Activated CD4-positive, alpha-beta memory T cell treated with anti-CD3 and anti-CD28 coated beads for 36 hours (primary cell): ENCODE results near the gene CASZ1. TPM values are rescaled to one million over a fixed set of nuclear protein-coding genes. Genes with fewer than 3 reads are reported as not detected.

Experiments
- CTCF ChIA-PET: fragments of 350-600 bp; sonication (Branson Sonifier 250); formaldehyde crosslinking; loops from one replicate; lab custom pipeline; 2021; ENCODE audit warnings: antibody characterized with exemption, inconsistent platforms; lab: Charles Lee
- POLR2A ChIA-PET: fragments of 350-600 bp; sonication (Branson Sonifier 250); formaldehyde crosslinking; loops from one replicate; lab custom pipeline; 2021; ENCODE audit warnings: antibody characterized with exemption; lab: Charles Lee
- DNase-seq: peaks from one replicate; pipeline ENCODE4 v3.0.0-alpha.2; 2020
- H3K27ac Mint-ChIP-seq: one replicate; pipeline ENCODE4 v1.8.0; 2021; ENCODE audit warnings: mixed read lengths
- H3K27me3 Mint-ChIP-seq: one replicate; pipeline ENCODE4 v1.8.0; 2021; ENCODE audit warnings: mixed read lengths
- H3K36me3 Mint-ChIP-seq: one replicate; pipeline ENCODE4 v1.8.0; 2021; ENCODE audit warnings: mixed read lengths
- H3K4me1 Mint-ChIP-seq: one replicate; pipeline ENCODE4 v1.8.0; 2021; ENCODE audit warnings: low read depth, mixed read lengths
- H3K4me3 Mint-ChIP-seq: one replicate; pipeline ENCODE4 v1.8.0; 2021; ENCODE audit warnings: mild to moderate bottlenecking, mixed read lengths
- H3K9me3 Mint-ChIP-seq: one replicate; pipeline ENCODE4 v1.8.0; 2021; ENCODE audit warnings: mixed read lengths
- intact Hi-C: fragments of 100-400 bp; cut with micrococcal nuclease; formaldehyde crosslinking; loops from one replicate; pipeline ENCODE4 v1.15.1; 2023
- total RNA-seq, 2 experiments: library from RNA; stranded (reverse); gene quantifications; one replicate each; pipeline ENCODE4 v1.2.3, GENCODE V29; 2021

CASZ1 gene
- total RNA-seq, 2 experiments from 2014 or later: 5.5 to 6.3 TPM

- H3K36me3 Mint-ChIP-seq: no peaks in the 10 kb centered on the region
- no peak for DNase-seq
- CTCF ChIA-PET: interaction anchor here (0.7 kb wide), 1 partner anchor 23 kb away, joined by 3 read pairs; no protein-coding TSS in a partner anchor
- no peak overlapping the region for H3K4me3 Mint-ChIP-seq
- intact Hi-C loops: no loop called here
- H3K9me3 Mint-ChIP-seq: no peaks in the 10 kb centered on the region
- no peak overlapping the region for H3K27ac Mint-ChIP-seq
- peaks cover 2% of the 10 kb centered on the region for H3K27me3 Mint-ChIP-seq
- POLR2A ChIA-PET: no interaction called here
- H3K4me1 Mint-ChIP-seq: peaks cover 3% of the 10 kb centered on the region
Observed at GRCh38 chr1:10762153-10762523, 34.3 kb downstream of the CASZ1 start.

GRCh38 chr1:10761503-10762152 lies 34.8 kb downstream of the CASZ1 start:
- H3K4me3 Mint-ChIP-seq: no peak overlapping the region
- H3K36me3 Mint-ChIP-seq: no peaks in the 10 kb centered on the region
- H3K9me3 Mint-ChIP-seq: no peaks in the 10 kb centered on the region
- peaks cover 2% of the 10 kb centered on the region for H3K27me3 Mint-ChIP-seq
- DNase-seq: no peak
- no peak overlapping the region for H3K27ac Mint-ChIP-seq
- H3K4me1 Mint-ChIP-seq: peaks cover 3% of the 10 kb centered on the region
- POLR2A ChIA-PET: no interaction called here
- intact Hi-C loops: no loop called here
- CTCF ChIA-PET: interaction anchor here (0.7 kb wide), 1 partner anchor 24 kb away, joined by 3 read pairs; no protein-coding TSS in a partner anchor

GRCh38 chr1:10760566-10761502 lies 35.6 kb downstream of the CASZ1 start:
- CTCF ChIA-PET: no interaction called here
- no peaks in the 10 kb centered on the region for H3K36me3 Mint-ChIP-seq
- no peaks in the 10 kb centered on the region for H3K9me3 Mint-ChIP-seq
- H3K4me3 Mint-ChIP-seq: no peak overlapping the region
- DNase-seq: no peak
- peaks cover 2% of the 10 kb centered on the region for H3K27me3 Mint-ChIP-seq
- H3K4me1 Mint-ChIP-seq: peaks cover 6% of the 10 kb centered on the region
- H3K27ac Mint-ChIP-seq: no peak overlapping the region
- intact Hi-C loops: no loop called here
- POLR2A ChIA-PET: no interaction called here

- H3K36me3 Mint-ChIP-seq: no peaks in the 10 kb centered on the region
- DNase-seq: no peak
- H3K9me3 Mint-ChIP-seq: no peaks in the 10 kb centered on the region
- H3K27ac Mint-ChIP-seq: no peak overlapping the region
- H3K27me3 Mint-ChIP-seq: peaks cover 2% of the 10 kb centered on the region
- H3K4me3 Mint-ChIP-seq: no peak overlapping the region
- ChIA-PET POLR2A (no interaction called here), CTCF (no interaction called here)
- H3K4me1 Mint-ChIP-seq: peaks cover 8% of the 10 kb centered on the region
- intact Hi-C loops: no loop called here
Observed at GRCh38 chr1:10759413-10760200, 36.8 kb downstream of the CASZ1 start.

- ChIA-PET POLR2A (no interaction called here), CTCF (no interaction called here)
- Mint-ChIP-seq H3K36me3 (no peaks in the 10 kb centered on the region), H3K9me3 (no peaks in the 10 kb centered on the region), H3K27ac (no peak overlapping the region), H3K4me3 (no peak overlapping the region), H3K27me3 (no peaks in the 10 kb centered on the region), H3K4me1 (peaks cover 8% of the 10 kb centered on the region)
- DNase-seq: no peak
- intact Hi-C loops: no loop called here
Observed at GRCh38 chr1:10756842-10757241, 39.6 kb downstream of the CASZ1 start.

GRCh38 chr1:10755970-10756521 lies 40.4 kb downstream of the CASZ1 start:
- no peaks in the 10 kb centered on the region for H3K27me3 Mint-ChIP-seq
- no peaks in the 10 kb centered on the region for H3K36me3 Mint-ChIP-seq
- intact Hi-C loops: no loop called here
- no peak overlapping the region for H3K4me3 Mint-ChIP-seq
- no peaks in the 10 kb centered on the region for H3K9me3 Mint-ChIP-seq
- ChIA-PET POLR2A (no interaction called here), CTCF (no interaction called here)
- H3K27ac Mint-ChIP-seq: no peak overlapping the region
- DNase-seq: peak; percentile 69
- peaks cover 5% of the 10 kb centered on the region for H3K4me1 Mint-ChIP-seq

- CTCF ChIA-PET: no interaction called here
- Mint-ChIP-seq H3K27me3 (no peaks in the 10 kb centered on the region), H3K9me3 (no peaks in the 10 kb centered on the region), H3K27ac (no peak overlapping the region), H3K36me3 (no peaks in the 10 kb centered on the region), H3K4me1 (peaks cover 5% of the 10 kb centered on the region), H3K4me3 (no peak overlapping the region)
- POLR2A ChIA-PET: no interaction called here
- intact Hi-C loops: no loop called here
- no peak for DNase-seq
Observed at GRCh38 chr1:10754568-10755329, 41.7 kb downstream of the CASZ1 start.

- DNase-seq: no peak
- H3K4me1 Mint-ChIP-seq: peaks cover 5% of the 10 kb centered on the region
- H3K4me3 Mint-ChIP-seq: no peak overlapping the region
- H3K9me3 Mint-ChIP-seq: no peaks in the 10 kb centered on the region
- H3K27me3 Mint-ChIP-seq: no peaks in the 10 kb centered on the region
- ChIA-PET CTCF (interaction anchor here (1.0 kb wide), 1 partner anchor 258 kb away, joined by 4 read pairs; no protein-coding TSS in a partner anchor), POLR2A (no interaction called here)
- intact Hi-C loops: no loop called here
- no peaks in the 10 kb centered on the region for H3K36me3 Mint-ChIP-seq
- H3K27ac Mint-ChIP-seq: no peak overlapping the region
Observed at GRCh38 chr1:10753299-10753698, 43.1 kb downstream of the CASZ1 start.

- CTCF ChIA-PET: no interaction called here
Observed at GRCh38 chr1:10751561-10752085, 44.8 kb downstream of the CASZ1 start.

GRCh38 chr1:10751160-10751559 lies 45.3 kb downstream of the CASZ1 start:
- CTCF ChIA-PET: no interaction called here
- DNase-seq: no peak
- peaks cover 5% of the 10 kb centered on the region for H3K4me1 Mint-ChIP-seq
- H3K4me3 Mint-ChIP-seq: no peak overlapping the region
- intact Hi-C loops: no loop called here
- POLR2A ChIA-PET: no interaction called here
- no peaks in the 10 kb centered on the region for H3K36me3 Mint-ChIP-seq
- no peaks in the 10 kb centered on the region for H3K27me3 Mint-ChIP-seq
- no peaks in the 10 kb centered on the region for H3K9me3 Mint-ChIP-seq
- no peak overlapping the region for H3K27ac Mint-ChIP-seq

More at GRCh38 chr1:10751561-10752085, 44.8 kb downstream of the CASZ1 start:
- no peak overlapping the region for H3K4me3 Mint-ChIP-seq
- intact Hi-C loops: no loop called here
- H3K4me1 Mint-ChIP-seq: peaks cover 5% of the 10 kb centered on the region
- DNase-seq: no peak
- POLR2A ChIA-PET: no interaction called here
- H3K27me3 Mint-ChIP-seq: no peaks in the 10 kb centered on the region
- no peaks in the 10 kb centered on the region for H3K9me3 Mint-ChIP-seq
- H3K27ac Mint-ChIP-seq: no peak overlapping the region
- no peaks in the 10 kb centered on the region for H3K36me3 Mint-ChIP-seq

- POLR2A ChIA-PET: no interaction called here
- CTCF ChIA-PET: no interaction called here
- intact Hi-C loops: no loop called here
Observed at GRCh38 chr1:10745886-10746455, 50.5 kb downstream of the CASZ1 start.

More at GRCh38 chr1:10745886-10746455, 50.5 kb downstream of the CASZ1 start:
- Mint-ChIP-seq H3K4me1 (no peaks in the 10 kb centered on the region), H3K27ac (no peak overlapping the region), H3K36me3 (no peaks in the 10 kb centered on the region), H3K9me3 (no peaks in the 10 kb centered on the region), H3K4me3 (no peak overlapping the region), H3K27me3 (peaks cover 12% of the 10 kb centered on the region)
- no peak for DNase-seq
